T-helper 2 cell treated with Interferon-gamma antibody and Interleukin-4, amounts not matched to agents 5 μg/mL and 100 μg/mL, for 36 hours (primary cell): ENCODE data around the gene MAP1LC3B2.
A peak's percentile ranks its signal among the peaks of the same experiment; 100 is the strongest.

Source experiments
- DNase-seq: peaks from one replicate; pipeline ENCODE4 v3.0.0; 2021; ENCODE audit warnings: low spot score
- H3K27ac Mint-ChIP-seq: one replicate; pipeline ENCODE4 v1.8.0; 2021; ENCODE audit warnings: mild to moderate bottlenecking, mixed read lengths
- H3K27me3 Mint-ChIP-seq: one replicate; pipeline ENCODE4 v1.8.0; 2021; ENCODE audit warnings: low read depth, mixed read lengths
- H3K36me3 Mint-ChIP-seq: one replicate; pipeline ENCODE4 v1.8.0; 2021; ENCODE audit warnings: low read depth, mixed read lengths
- H3K4me1 Mint-ChIP-seq: one replicate; pipeline ENCODE4 v1.8.0; 2021; ENCODE audit warnings: low read depth, mixed read lengths
- H3K4me3 Mint-ChIP-seq: one replicate; pipeline ENCODE4 v1.8.0; 2022; ENCODE audit warnings: mild to moderate bottlenecking, moderate library complexity, mixed read lengths
- H3K9me3 Mint-ChIP-seq: one replicate; pipeline ENCODE4 v1.8.0; 2021; ENCODE audit warnings: mixed read lengths

The MAP1LC3B2 gene

DNA sequence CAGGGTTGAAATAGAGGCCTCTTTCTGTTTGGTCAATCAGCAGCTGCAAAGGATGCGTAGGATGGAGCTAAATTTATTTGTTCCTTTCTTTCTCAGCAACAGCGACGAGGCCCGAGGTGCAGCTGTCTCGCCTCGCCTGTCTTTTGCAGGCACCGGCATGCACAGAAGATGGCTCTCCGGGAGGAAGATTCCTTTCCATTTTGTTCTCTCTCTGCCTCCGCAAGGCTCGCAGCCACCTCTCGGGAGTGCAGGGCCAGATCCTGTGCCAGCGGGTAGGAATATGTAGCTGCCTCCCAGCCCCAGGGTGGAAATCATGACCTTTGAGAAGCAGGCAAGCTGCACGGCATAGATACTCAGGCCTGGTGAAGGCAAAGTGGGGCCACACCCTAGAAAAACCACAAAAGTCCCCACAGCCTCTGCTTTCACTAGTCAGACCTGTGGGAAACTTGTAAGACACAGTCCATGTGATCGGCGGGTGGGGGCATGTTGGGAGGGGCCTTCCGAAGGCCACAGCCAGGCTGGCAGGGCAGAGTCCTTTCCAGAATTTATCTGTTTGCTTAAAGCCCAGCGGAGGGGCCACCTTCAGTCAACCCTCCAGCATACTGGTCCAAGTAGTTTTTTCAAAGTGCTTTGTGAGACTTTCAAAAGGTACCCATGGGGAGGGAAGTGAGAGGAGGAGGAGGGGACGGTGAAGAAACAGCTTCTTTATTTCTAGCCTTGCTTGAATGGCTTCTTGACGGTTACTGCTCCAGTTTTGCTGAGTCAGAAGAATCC is at the start of gene MAP1LC3B2:
Gene MAP1LC3B2, plus strand, starts transcription at position 220 of the 774 bp plus-strand sequence. CDS start 16,562 bp downstream, outside the sequence.
- Mint-ChIP-seq H3K9me3 (peaks cover 14% of the 10 kb centered on the region), H3K27me3 (no peaks in the 10 kb centered on the region), H3K4me3 (peak within 1 kb of the TSS; percentile 88), H3K27ac (peak within 1 kb of the TSS; percentile 99), H3K4me1 (peaks cover 35% of the 10 kb centered on the region), H3K36me3 (peaks cover 16% of the 10 kb centered on the region)
- peak; percentile 85 for DNase-seq

DNA sequence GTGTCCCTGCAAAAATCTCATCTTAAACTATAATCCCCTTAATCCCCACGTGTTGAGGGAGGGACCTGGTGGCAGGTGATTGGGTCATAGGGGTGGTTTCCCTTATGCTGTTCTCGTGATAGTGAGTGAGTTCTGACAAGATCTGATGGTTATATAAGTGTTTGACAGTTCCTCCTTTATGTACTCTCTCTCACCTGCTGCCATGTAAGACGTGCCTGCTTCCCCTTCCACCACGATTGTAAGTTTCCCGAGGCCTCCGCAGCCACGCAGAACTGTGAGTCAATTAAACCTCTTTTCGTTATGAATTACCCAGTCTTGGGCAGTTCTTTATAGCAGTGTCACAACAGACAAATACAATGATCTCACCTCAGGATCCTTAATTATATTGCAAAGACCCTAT is 45.2 kb upstream of the MAP1LC3B2 start:
- Mint-ChIP-seq H3K36me3 (no peaks in the 10 kb centered on the region), H3K4me1 (peaks cover under 1% of the 10 kb centered on the region), H3K27me3 (peaks cover 20% of the 10 kb centered on the region), H3K27ac (no peak overlapping the region), H3K9me3 (no peaks in the 10 kb centered on the region), H3K4me3 (no peak overlapping the region)
- no peak for DNase-seq

DNA sequence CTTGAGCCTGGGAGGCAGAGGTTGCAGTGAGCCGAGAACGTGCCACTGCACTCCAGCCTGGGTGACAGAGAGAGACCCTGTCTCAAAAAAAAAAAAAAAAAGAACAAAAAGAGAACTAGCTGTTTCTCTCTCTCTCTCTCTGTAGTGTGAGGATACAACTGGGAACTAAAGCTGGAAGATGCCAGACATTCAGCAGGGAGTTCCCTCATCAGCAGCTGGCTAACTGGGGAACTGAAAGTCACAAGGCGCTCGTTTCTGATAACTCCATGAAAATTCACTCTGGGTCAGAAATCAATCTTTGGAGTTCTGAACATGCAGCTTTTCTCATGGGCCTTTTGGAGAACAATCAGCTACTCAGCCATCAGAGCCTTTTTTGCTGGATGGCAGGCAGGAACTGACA is 43.5 kb upstream of the MAP1LC3B2 start:
- no peaks in the 10 kb centered on the region for H3K36me3 Mint-ChIP-seq
- no peaks in the 10 kb centered on the region for H3K4me1 Mint-ChIP-seq

DNA sequence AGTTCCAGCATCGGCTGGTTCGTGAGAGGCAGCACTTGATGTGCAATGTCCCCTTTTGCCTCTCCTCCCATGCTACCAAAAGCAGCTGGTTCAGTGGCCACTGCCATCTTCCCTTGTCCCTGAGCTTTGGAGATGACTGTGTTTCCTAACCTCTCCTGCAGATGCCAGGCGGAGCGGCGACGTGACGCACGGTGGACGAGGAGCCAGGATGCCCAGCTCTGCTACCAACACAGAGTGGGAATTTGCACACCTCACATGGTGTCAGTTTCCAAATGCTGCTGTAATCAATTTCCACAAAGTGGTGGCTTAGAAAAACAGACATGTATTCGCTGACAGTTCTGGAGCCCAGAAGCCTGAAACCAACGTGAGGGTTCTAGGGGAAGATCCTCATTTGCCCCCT is 42.5 kb upstream of the MAP1LC3B2 start:
- DNase-seq = no peak
- H3K36me3 Mint-ChIP-seq = no peaks in the 10 kb centered on the region
- peaks cover 8% of the 10 kb centered on the region for H3K4me1 Mint-ChIP-seq
- H3K27me3 Mint-ChIP-seq = peaks cover 12% of the 10 kb centered on the region
- no peak overlapping the region for H3K4me3 Mint-ChIP-seq
- no peaks in the 10 kb centered on the region for H3K9me3 Mint-ChIP-seq
- no peak overlapping the region for H3K27ac Mint-ChIP-seq

More for the DNA sequence above, 43.5 kb upstream of the MAP1LC3B2 start:
- no peak for DNase-seq
- Mint-ChIP-seq H3K9me3 (no peaks in the 10 kb centered on the region), H3K27me3 (peaks cover 12% of the 10 kb centered on the region), H3K27ac (no peak overlapping the region), H3K4me3 (no peak overlapping the region)

DNA sequence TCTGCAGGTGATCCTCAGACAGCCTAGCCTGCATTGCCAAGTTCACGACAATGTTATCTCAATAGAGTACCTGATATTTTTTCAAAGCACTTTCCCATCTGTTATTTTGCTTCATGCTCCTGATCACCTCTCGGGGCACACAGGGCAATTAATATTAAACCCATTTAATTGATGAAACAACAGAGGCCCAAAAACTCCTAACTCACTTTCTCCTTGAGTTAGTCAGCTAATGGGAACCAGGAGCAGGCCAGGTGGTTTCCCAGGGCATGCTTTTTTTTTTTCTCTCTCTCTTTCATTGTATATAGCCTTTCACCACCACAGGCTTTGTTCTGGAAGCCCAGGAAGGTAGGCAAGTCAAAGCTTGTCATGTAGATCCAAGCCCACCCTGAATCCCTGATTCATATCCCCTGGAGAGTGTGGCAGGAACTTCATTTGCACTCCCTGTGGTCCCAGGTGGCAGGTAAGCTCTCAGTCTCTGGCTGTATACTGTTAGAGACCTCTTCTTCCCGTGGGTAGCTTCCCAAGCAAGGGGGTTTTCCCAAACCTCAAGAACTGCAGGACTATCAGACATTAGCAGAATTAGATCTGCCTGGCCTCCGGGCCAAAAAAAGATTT is 41.6 kb upstream of the MAP1LC3B2 start:
- no peaks in the 10 kb centered on the region for H3K36me3 Mint-ChIP-seq
- H3K9me3 Mint-ChIP-seq = no peaks in the 10 kb centered on the region
- no peak overlapping the region for H3K27ac Mint-ChIP-seq
- H3K4me1 Mint-ChIP-seq = peaks cover 8% of the 10 kb centered on the region
- no peak for DNase-seq
- peaks cover 8% of the 10 kb centered on the region for H3K27me3 Mint-ChIP-seq
- no peak overlapping the region for H3K4me3 Mint-ChIP-seq

DNA sequence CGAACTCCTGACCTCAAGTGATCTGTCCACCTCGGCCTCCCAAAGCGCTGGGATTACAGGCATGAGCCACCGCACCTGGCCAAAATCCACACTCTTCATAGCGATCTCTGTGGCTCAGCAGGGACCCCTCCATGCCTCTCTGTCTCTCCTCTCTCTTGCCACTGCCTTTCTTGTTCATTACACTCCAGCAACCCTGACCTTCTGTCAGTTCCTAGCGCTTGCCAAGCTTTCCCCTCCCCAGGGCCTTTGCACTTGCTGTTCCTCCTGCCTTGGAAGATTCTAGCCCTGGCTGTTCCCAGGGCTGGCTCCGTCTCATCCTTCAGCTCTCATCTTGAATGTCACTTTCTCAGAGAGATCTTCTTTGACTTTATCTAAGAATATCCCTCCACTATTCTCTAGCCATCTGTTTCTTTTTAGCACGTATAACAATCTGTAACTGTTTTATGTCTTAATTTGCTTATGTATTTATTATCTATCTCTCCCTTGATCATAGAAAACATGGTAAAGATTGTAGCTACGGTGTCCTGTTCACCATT is 38.9 kb upstream of the MAP1LC3B2 start:
- no peak overlapping the region for H3K4me3 Mint-ChIP-seq

DNA sequence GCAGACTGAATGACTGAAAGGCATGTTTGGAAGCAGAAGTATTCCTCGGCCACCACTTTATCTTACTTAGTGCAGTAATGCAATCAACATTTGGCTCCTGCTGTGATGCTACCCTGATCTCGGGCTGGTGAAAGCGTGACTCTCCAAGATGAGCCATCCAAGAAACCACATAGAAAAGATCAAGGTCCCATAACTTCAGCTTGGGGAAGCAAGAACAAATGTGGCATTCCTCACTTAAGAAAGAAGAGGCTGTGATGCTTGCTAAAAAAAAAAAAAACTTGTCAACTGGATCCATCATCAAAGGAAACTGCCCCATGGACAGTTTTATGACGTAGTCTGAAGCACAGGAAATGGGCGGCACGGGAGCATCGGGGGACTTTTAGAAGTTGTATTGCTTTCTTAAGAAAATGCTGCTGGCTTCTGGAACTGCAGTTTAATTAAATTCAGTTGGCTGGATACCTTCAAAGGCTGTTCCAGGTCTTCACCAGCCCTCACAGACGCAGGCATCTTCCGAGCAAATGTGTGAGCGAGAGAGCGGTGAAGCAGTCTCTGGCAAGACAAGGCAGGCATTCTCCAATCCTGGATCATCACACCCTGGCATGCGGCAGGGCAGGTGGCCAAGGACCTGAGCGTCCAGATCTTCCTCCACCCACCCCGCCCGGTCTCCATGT is 38.2 kb upstream of the MAP1LC3B2 start:
- Mint-ChIP-seq H3K27ac (peak overlapping the region; percentile 10), H3K4me1 (peaks cover 8% of the 10 kb centered on the region), H3K27me3 (peaks cover 13% of the 10 kb centered on the region), H3K36me3 (no peaks in the 10 kb centered on the region), H3K4me3 (no peak overlapping the region), H3K9me3 (no peaks in the 10 kb centered on the region)
- DNase-seq = no peak

More for the DNA sequence above, 38.9 kb upstream of the MAP1LC3B2 start:
- no peak for DNase-seq
- Mint-ChIP-seq H3K4me1 (peaks cover 8% of the 10 kb centered on the region), H3K27me3 (peaks cover 9% of the 10 kb centered on the region), H3K27ac (no peak overlapping the region), H3K9me3 (no peaks in the 10 kb centered on the region), H3K36me3 (no peaks in the 10 kb centered on the region)

DNA sequence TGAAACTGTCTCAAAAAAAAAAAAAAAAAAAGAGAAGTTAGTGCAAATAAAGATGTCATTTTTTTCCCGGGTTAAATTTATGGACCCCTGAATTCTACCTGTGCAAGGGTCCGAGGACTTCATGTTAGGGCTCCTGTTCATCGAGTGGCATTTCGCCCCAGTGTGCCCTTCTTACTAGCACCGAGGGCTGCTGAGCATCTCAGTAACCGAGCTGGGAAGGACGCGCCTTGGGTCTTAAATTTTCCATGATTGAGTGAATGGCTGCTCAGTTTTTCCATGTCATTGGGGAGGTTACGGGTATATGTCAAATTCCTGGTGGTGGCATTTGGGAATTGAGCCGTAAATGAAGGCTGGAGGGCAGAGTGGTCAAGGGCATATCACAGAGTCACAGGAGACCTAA is 34.9 kb upstream of the MAP1LC3B2 start:
- no peak for DNase-seq
- no peak overlapping the region for H3K4me3 Mint-ChIP-seq
- H3K27ac Mint-ChIP-seq = no peak overlapping the region
- peaks cover 8% of the 10 kb centered on the region for H3K4me1 Mint-ChIP-seq
- no peaks in the 10 kb centered on the region for H3K36me3 Mint-ChIP-seq
- no peaks in the 10 kb centered on the region for H3K9me3 Mint-ChIP-seq
- peaks cover 26% of the 10 kb centered on the region for H3K27me3 Mint-ChIP-seq

DNA sequence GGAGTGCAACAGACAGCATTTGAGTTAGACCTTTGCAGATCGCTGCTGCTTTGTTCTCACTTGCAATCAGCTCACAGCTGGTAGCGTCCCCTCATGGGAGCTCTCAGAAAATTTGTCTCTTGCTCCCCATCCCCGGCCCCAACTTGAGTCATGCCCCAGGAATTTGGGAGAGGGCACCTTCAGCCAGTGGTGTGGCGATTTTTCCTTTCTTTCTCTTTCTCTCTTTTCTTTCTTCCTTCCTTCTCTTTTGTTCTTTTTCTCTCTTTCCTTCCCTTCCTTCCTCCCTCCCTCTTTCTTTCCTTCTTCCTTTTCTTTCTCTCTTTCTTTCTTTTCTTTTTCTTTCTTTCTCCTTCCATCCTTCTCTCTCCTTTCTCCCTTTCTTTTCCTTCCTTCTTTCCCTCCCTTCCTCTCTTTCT is 34.2 kb upstream of the MAP1LC3B2 start:
- Mint-ChIP-seq H3K36me3 (no peaks in the 10 kb centered on the region), H3K4me3 (no peak overlapping the region), H3K9me3 (no peaks in the 10 kb centered on the region), H3K4me1 (peaks cover 8% of the 10 kb centered on the region), H3K27me3 (peaks cover 26% of the 10 kb centered on the region), H3K27ac (no peak overlapping the region)
- no peak for DNase-seq

DNA sequence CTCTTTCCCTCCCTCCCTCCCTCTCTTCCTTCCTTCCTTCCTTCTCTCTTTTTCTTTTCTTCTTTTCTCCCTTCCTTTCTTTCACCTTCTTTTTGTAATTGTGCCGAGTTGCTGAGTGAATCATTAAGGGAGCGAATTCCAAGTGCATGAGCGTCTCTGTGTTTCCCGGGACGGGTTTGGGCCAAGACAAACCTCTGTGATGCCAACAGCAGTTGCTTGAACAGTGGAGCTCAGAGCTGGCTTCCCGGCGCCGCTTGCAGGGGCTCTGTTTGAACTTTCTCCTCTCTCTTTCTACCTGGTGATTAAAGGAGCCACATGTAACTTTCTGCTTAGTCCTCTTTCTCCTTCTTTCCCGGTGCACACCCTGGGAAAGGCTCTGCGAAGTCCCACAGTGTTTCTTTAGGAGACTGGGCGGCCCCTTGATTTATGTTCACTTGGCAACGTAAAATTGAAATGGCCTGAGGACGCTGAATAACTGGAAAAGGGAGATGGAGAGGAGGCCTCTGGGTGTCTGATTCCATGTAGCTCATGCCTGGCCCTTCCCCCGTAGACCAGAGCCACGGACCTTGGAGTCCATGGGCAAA is 33.7 kb upstream of the MAP1LC3B2 start:
- no peaks in the 10 kb centered on the region for H3K9me3 Mint-ChIP-seq
- DNase-seq = no peak
- H3K4me3 Mint-ChIP-seq = no peak overlapping the region
- H3K36me3 Mint-ChIP-seq = no peaks in the 10 kb centered on the region
- peaks cover 8% of the 10 kb centered on the region for H3K4me1 Mint-ChIP-seq
- H3K27ac Mint-ChIP-seq = no peak overlapping the region
- peaks cover 26% of the 10 kb centered on the region for H3K27me3 Mint-ChIP-seq

DNA sequence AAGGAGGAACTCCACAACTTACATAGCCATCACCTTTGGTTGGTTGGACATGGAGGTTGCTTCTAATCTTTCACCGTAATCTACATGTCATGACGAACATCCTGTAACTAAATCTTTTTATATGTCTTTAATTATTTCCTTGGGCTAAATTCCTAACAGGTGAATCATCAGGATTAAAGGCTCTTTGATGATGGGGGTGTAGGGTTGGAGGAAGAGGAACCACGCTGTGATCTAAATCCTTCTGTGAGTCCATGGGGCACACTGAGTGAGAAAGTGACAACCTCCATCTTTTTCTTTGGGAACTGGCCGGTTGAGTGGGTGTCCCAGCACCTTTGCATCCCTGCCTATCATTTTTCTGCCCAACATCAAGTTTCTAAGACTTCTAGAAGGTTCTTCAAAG is 31.1 kb upstream of the MAP1LC3B2 start:
- Mint-ChIP-seq H3K36me3 (no peaks in the 10 kb centered on the region), H3K27me3 (peaks cover 32% of the 10 kb centered on the region), H3K27ac (no peak overlapping the region), H3K4me1 (no peaks in the 10 kb centered on the region), H3K4me3 (no peak overlapping the region), H3K9me3 (no peaks in the 10 kb centered on the region)
- no peak for DNase-seq

DNA sequence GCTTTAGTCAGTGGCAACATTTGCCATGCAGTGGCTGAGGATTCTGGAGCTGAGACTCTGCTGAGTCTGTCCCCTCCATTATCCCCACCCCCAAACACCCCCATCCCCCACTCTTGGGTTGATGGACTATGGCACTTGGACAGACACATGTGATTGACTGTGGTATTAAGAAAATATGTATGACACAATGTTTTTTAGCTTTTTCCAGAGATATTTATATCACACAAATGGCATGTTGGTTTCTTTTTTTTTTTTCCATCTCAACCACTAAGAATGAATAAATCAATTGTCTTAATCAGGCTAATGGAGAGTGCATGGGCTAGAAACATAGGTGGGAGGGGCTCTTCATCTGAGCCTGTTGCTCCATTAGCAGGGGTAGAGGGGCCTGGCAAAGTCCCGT is 30.7 kb upstream of the MAP1LC3B2 start:
- Mint-ChIP-seq H3K4me1 (peaks cover under 1% of the 10 kb centered on the region), H3K9me3 (no peaks in the 10 kb centered on the region), H3K27me3 (peaks cover 32% of the 10 kb centered on the region), H3K4me3 (no peak overlapping the region), H3K27ac (no peak overlapping the region), H3K36me3 (no peaks in the 10 kb centered on the region)
- no peak for DNase-seq

DNA sequence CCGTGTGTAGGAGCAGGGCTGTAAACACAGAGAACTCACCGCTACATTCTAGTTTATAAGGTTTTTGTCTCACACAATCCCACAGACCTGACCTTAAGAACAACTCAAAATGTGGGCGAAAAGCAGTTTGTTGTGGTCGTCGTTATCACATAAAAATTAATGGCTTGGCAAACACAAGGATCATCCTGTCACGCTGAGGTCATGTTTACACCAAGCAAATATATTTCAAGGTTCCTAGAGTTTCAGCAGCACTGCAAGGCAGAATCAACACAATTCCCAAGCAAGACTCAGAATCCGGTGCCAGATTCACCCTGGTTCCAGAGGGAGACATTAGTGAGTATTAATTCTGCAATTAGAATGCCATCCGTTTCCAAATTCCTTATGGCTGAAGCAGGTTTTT is 30.1 kb upstream of the MAP1LC3B2 start:
- no peak overlapping the region for H3K27ac Mint-ChIP-seq

DNA sequence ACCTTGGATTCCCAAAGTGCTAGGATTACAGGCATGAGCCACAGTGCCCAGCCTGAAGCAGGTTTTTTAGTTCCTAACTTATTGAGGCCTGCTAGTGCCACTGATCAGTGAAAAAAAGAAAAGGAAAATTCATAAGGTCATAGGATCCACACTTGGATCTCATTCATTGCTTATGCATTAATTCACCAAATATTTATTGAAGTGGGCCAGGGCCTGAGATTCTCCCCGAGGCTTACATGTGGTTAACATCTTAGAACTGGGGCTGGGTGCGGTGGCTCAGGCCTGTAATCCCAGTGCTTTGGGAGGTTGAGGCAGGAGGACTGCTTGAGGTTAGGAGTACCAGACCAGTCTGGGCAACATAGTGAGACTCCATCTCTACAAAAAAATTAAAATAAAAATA is 29.5 kb upstream of the MAP1LC3B2 start:
- H3K36me3 Mint-ChIP-seq = no peaks in the 10 kb centered on the region
- H3K4me3 Mint-ChIP-seq = no peak overlapping the region
- peaks cover 33% of the 10 kb centered on the region for H3K27me3 Mint-ChIP-seq
- no peak overlapping the region for H3K27ac Mint-ChIP-seq
- H3K4me1 Mint-ChIP-seq = peaks cover 6% of the 10 kb centered on the region
- no peak for DNase-seq
- H3K9me3 Mint-ChIP-seq = no peaks in the 10 kb centered on the region

More for the DNA sequence above, 30.1 kb upstream of the MAP1LC3B2 start:
- peaks cover 32% of the 10 kb centered on the region for H3K27me3 Mint-ChIP-seq
- no peaks in the 10 kb centered on the region for H3K36me3 Mint-ChIP-seq
- peaks cover 2% of the 10 kb centered on the region for H3K4me1 Mint-ChIP-seq
- H3K4me3 Mint-ChIP-seq = no peak overlapping the region
- DNase-seq = no peak
- no peaks in the 10 kb centered on the region for H3K9me3 Mint-ChIP-seq
